ENCODE data around the gene ELFN1.
"Not testable (repeated sequence)": the region's sequence is repeated elsewhere in the genome, so short reads cannot be mapped to it uniquely, and the experiment has no call there.

ELFN1 gene

DNA sequence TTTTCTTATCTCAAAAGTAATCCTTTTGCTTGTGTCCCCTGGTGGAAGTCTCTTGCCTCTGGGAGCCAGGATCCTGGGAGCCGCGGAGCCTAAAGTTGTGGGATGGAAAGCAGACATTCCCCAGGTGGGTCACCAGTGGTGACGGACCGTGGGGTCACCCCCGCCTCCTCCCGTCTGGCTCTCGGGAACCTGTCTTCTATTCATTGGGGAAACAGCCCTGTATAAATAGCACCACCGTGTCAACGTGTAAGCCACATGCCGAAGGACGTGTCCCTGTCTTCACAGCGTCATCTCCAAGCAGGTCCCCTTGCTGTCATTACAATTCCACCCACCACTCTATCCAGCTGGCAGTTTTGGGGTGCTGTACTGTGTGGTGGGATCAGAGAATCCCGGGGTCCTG, 87.5 kb downstream of the ELFN1 start:
- DNase-seq (ENCODE audit: low spot score) = no peak

- DNase-seq (ENCODE audit: low spot score) = no peak
Measured at GRCh38 chr7:1758028-1758858, 88.2 kb downstream of the ELFN1 start.

- DNase-seq (ENCODE audit: low spot score) = no peak
Measured at GRCh38 chr7:1758859-1759521, 88.9 kb downstream of the ELFN1 start.

- DNase-seq (ENCODE audit: low spot score) = no peak
Measured at GRCh38 chr7:1761097-1761496, 91.0 kb downstream of the ELFN1 start.

DNA sequence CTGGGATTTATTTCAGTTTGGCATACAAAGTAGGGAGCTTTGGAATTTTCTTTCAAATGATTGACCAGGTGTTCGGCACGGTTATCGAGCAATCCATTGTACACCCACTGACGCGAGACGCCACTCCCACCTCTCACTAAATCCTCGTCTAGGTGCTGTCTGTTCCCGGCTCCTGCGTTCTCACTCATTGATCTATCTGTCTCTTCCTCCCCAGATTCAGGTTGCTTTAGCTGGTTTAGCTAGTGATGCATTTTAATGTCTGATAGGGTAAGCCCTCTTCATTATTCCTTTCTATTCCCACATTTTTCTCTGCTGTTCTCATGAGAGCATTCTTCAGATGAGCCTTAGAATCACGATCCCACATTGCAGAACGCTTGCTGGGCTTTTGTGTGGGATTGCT, 91.7 kb downstream of the ELFN1 start:
- no peak for DNase-seq (ENCODE audit: low spot score)

DNA sequence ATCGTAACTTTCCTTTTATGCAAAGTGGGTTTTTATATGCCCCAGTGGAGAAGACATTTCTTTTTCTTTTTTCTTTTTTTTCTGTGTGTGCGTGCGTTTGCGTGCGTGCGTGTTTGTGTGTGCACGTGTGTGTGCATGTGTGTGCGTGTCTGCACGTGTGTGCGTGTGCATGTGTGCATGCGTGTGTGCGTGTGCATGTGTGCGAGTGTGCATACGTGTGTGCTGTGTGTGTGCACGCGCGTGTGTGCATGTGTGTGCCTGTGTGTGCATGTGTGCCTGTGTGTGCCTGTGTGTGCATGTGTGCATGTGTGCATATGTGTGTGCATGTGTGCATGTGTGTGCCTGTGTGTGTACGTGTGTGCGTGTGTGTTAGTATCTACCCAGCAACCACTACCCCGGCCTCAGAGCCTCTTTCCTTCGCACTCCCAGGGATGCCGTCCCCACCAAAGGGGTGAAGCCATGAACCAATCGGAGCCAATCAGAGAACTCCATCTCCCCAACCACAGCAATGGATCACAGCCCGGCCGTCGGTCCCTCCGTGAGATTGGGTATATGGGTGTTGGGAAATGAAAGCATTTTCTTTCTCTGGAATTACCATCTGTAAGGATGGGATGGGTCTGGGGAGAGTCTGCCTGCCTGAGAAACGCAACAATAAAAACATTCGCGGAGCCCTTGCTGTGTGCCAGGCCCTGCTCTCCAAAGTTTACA, 92.3 kb downstream of the ELFN1 start:
- no peak for DNase-seq (ENCODE audit: low spot score)

GRCh38 chr7:1763033-1763432, 93.0 kb downstream of the ELFN1 start:
- DNase-seq (ENCODE audit: low spot score) = no peak

DNA sequence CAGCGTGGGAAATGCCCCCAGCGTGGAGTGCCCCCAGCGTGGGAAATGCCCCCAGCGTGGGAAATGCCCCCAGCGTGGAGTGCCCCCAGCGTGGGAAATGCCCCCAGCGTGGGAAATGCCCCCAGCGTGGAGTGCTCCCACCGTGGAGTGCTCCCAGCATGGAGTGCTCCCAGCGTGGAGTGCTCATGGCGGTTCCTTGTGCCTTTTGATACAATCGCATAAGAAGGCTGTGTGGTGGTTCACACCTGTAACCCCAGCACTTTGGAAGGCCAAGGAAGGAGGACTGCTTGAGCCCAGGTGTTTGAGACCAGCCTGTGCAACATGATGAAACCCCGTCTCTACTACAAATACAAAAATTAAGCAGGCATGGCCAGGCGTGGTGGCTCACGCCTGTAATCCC, 93.8 kb downstream of the ELFN1 start:
- not testable (repeated sequence) for DNase-seq (ENCODE audit: low spot score)

GRCh38 chr7:1765336-1765735, 95.3 kb downstream of the ELFN1 start:
- DNase-seq (ENCODE audit: low spot score) = no peak

DNA sequence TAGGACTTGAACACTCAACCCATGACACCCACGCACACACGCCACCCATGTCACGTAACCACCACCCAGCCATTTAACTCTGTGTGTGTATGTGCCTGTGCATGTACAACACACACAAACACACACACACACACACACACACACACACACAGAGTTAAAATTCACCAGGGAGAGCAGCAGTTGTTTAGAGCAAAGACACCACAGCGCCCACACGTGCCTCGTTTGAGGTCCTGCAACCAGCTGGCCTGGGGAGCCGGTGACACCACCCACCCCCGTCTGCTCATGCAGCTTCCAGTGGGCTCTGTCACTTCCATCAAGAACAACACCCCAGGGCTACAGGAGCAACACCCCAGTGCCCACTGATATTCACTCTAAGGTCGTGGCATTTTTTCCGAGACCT, 97.4 kb downstream of the ELFN1 start:
- no peak for DNase-seq (ENCODE audit: low spot score)

GRCh38 chr7:1768832-1769231, 98.8 kb downstream of the ELFN1 start:
- no peak for DNase-seq (ENCODE audit: low spot score)

DNA sequence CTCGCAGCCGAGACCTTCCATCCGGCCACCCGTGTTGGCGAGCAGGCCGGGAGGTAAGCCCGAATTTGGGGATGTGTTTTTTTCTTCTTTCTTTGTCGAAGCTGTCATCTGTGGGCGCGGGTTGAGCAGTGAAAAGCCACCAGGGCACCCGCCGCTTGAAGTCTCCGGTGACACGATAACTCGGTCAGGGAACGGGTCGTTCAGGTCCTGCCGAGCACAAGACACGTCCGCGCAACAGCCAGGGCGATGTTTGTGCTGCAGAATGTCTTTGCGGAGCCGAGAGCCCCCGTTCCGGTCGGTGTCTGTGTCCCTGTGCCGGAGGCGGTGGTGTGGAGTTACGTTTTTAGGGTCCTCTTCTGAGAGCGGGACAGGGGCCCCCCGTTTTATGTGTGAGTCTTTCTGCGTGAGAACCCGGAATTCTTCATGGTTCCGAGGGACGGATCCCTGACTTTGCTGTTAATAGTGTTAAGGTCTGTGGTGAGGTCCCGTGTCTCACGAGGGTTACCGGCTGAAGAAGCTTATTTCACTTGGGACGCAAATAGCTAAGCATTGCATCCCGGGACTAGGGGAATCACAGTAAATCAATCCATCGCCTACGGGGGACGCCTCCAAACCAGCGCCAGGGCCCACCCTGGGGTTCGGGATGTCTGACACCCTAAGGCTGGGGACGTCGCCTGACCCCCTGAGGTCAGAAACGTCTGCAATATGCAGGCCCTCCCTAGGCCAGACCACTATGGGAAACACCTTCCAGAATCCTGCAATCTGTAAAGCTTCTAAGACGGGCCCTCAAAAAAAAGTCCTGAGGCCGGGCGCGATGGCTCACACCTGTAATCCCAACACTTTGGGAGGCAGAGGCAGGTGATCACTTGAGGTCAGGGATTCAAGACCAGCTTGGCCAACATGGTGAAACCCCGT, 99.5 kb downstream of the ELFN1 start:
- DNase-seq (ENCODE audit: low spot score) = no peak

- DNase-seq (ENCODE audit: low spot score) = no peak
Measured at GRCh38 chr7:1770331-1770730, 100.3 kb downstream of the ELFN1 start.

GRCh38 chr7:1775389-1775788, 105.3 kb downstream of the ELFN1 start:
- DNase-seq (ENCODE audit: low spot score) = no peak

DNA sequence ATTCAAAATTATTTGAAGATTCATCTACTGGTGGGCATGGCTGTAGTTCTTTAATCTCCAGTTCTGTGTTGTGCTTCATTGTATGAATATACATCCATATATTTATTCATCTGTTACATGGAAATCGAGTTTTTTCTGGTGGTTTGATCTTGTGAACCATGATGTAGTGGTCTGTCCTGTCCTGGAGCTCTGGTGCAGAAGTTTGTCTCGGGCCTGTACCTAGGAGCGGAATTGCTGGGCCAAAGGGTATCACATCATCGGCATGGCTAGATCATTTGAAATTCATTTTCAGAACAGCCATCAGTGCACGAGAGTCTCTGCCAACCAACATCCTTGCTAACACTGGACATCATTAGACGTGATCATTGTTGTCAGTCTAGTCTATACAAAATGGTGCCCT, 107.0 kb downstream of the ELFN1 start:
- no peak for DNase-seq (ENCODE audit: low spot score)

- DNase-seq (ENCODE audit: low spot score) = no peak
Measured at GRCh38 chr7:1779445-1779844, 109.4 kb downstream of the ELFN1 start.

DNA sequence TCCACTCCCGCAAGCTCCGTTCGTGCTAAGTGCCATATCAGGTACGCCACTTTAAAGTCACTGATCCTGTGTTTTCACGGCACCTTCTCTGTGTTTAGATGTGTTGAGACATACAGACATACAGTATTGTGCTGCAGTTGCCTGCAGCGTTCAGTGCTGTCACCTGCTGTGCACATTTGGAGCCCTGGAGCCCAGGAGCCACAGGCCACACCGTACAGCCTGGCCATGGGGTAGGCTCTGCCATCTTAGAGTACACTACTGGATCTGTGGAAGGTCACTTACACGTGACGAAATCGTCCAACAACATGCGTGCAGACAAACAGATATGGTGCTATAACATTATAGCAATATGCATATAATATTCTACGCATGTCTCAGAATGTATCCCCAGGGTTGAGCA, 111.3 kb downstream of the ELFN1 start:
- DNase-seq (ENCODE audit: low spot score) = no peak

GRCh38 chr7:1785839-1786238, 115.8 kb downstream of the ELFN1 start:
- DNase-seq (ENCODE audit: low spot score) = no peak

DNA sequence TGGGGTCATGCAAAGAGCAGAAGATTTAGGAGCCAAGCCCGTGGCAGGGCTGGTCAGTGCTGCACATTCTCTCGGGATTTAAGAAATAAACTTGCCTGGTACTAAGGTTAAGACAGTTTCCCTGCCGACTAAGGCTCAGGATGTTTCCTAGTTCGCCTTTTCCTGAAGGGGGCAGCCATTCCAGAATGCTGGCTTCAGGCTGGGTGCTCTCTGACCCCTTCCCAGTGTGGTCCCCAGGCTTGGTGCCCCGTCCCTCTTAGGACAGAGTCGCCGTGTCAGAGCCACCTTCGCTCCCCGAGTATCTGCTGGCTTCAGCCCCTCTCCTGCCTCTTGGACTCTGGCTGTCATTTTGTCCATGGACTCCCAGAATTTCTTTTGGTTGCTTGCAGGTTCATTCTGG, 117.2 kb downstream of the ELFN1 start:
- no peak for DNase-seq (ENCODE audit: low spot score)

GRCh38 chr7:1787681-1788235, 117.7 kb downstream of the ELFN1 start:
- DNase-seq (ENCODE audit: low spot score) = no peak

DNA sequence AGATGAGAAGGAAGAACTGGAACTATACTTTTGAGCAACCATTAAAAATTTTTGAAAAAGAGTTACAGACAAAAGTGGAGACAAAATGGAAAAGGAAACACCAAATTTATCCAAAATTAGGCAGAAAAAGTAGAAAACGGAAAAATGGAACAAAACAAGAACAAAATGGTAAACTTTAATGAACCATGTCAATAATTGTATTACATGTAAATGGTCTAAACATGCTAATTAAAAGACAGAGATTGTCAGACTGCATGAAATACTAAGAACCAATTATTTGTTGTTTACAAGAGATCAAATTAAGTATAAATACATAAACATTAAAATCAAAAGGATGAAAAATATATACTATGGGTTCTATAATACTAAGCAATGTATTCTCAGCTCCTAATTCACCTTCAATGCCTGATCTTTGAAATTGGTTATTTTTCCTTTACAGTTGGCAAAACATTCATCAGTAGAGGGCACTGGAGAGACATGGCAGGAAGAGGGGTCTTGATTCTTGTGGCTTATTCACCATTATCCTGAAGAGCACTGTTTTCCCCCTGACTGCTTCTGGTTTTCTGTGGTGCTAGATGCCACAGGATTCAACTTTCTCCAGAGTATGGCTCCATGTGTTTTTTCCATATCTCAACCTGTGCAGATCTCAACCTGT, 124.9 kb downstream of the ELFN1 start:
- no peak for DNase-seq (ENCODE audit: low spot score)
